ENCODE measurements around the gene HSPB2. TPM values are rescaled to one million over a fixed set of nuclear protein-coding genes. Genes with fewer than 3 reads are reported as not detected.

The HSPB2 gene
- total and polyA plus RNA-seq, 2 of the 8 experiments (the other 6 are each of a cell fraction or from before 2014, with no cell fraction given), result 0.32 to 0.86 TPM

- no peak for TF ChIP-seq CHD7 (IDR thresholded peaks at IDR 0.05; ENCODE audit: insufficient replicate concordance, low read length)
- no peak for TF ChIP-seq RFX5 (IDR thresholded peaks at IDR 0.05; ENCODE audit: borderline replicate concordance, low read depth, low read length)
- no peak for TF ChIP-seq MAX (IDR thresholded peaks at IDR 0.05)
- TF ChIP-seq CEBPB (IDR thresholded peaks at IDR 0.05; ENCODE audit: low read depth, low read length), result no peak
- TF ChIP-seq CHD1 (IDR thresholded peaks at IDR 0.05; ENCODE audit: low read depth, low read length), result no peak
- no peak for TF ChIP-seq FOSL1 (IDR thresholded peaks at IDR 0.05; ENCODE audit: insufficient read depth, low read depth, low read length)
- TF ChIP-seq JUND (IDR thresholded peaks at IDR 0.05; ENCODE audit: low read length), result no peak
- TF ChIP-seq BCL11A (IDR thresholded peaks at IDR 0.05; ENCODE audit: low read depth in 2 of 2, low read length in 2 of 2), result no peak
- TF ChIP-seq SAP30 (IDR thresholded peaks at IDR 0.05; ENCODE audit: insufficient read depth, insufficient replicate concordance, low read length), result no peak
These were observed 25.3 kb downstream of the HSPB2 start (continued) for GRCh38 chr11:111937844-111938243.
